Caco-2 (cell line): ENCODE results near the gene ZNF511. TPM values are rescaled to one million over a fixed set of nuclear protein-coding genes. Genes with fewer than 3 reads are reported as not detected.
"Not testable (repeated sequence)": the region's sequence is repeated elsewhere in the genome, so short reads cannot be mapped to it uniquely, and the experiment has no call there.

Experiments
- BruUV-seq: library from RNA; stranded (reverse); fragments of 400-500 nt; replicated peaks from 2 replicates; lab custom pipeline; 2021; lab: Mats Ljungman, UMichigan
- CTCF ChIA-PET: fragments of 300-600 bp; sonication (Branson Sonifier 250); formaldehyde crosslinking; loops from one replicate; lab custom pipeline; 2022; ENCODE audit warnings: antibody characterized with exemption; lab: Charles Lee
- POLR2A ChIA-PET: fragments of 300-600 bp; sonication (Branson Sonifier 250); formaldehyde crosslinking; loops from one replicate; lab custom pipeline; 2022; ENCODE audit warnings: antibody characterized with exemption; lab: Charles Lee
- DNase-seq, 2 experiments: peaks; one replicate each; pipeline versions ENCODE4 v3.0.0 to v3.0.0-alpha.2; 2020 to 2022
- H3K27me3 ChIP-seq: replicated peaks from 2 replicates; pipeline ENCODE4 v1.6.0; 2011; ENCODE audit warnings: low read length; ENCODE audit not compliant: control insufficient read depth, insufficient read depth
- H3K36me3 ChIP-seq: 2 replicates; pipeline ENCODE4 v1.5.1; 2011; ENCODE audit warnings: low read length; ENCODE audit not compliant: control insufficient read depth, insufficient read depth
- H3K4me1 ChIP-seq: fragments of 250-450 bp; sonication (Bioruptor Pico); 2 replicates; pipeline ENCODE4 v1.5.1; 2020; ENCODE audit warnings: mild to moderate bottlenecking
- H3K4me3 ChIP-seq: 2 replicates; pipeline ENCODE4 v1.5.1; 2011; ENCODE audit warnings: low read depth, mild to moderate bottlenecking, control low read depth, low read length
- H3K9me3 ChIP-seq: fragments of 250-450 bp; sonication (Bioruptor Pico); 2 replicates; pipeline ENCODE4 v1.5.1; 2020; ENCODE audit warnings: mild to moderate bottlenecking, moderate library complexity
- H3K27ac Mint-ChIP-seq: one replicate; pipeline ENCODE4 v1.8.0; 2022; ENCODE audit warnings: mixed read lengths; ENCODE audit not compliant: unreplicated experiment
- H3K27me3 Mint-ChIP-seq: one replicate; pipeline ENCODE4 v1.8.0; 2022; ENCODE audit warnings: mixed read lengths; ENCODE audit not compliant: insufficient read depth, unreplicated experiment
- H3K36me3 Mint-ChIP-seq: one replicate; pipeline ENCODE4 v1.8.0; 2022; ENCODE audit warnings: mild to moderate bottlenecking, mixed read lengths; ENCODE audit not compliant: insufficient read depth, unreplicated experiment
- H3K4me1 Mint-ChIP-seq: one replicate; pipeline ENCODE4 v1.8.0; 2022; ENCODE audit warnings: low read depth, mixed read lengths; ENCODE audit not compliant: unreplicated experiment
- H3K4me3 Mint-ChIP-seq: one replicate; pipeline ENCODE4 v1.8.0; 2022; ENCODE audit warnings: mild to moderate bottlenecking, moderate library complexity, mixed read lengths; ENCODE audit not compliant: unreplicated experiment
- H3K9me3 Mint-ChIP-seq: one replicate; pipeline ENCODE4 v1.8.0; 2022; ENCODE audit warnings: mixed read lengths; ENCODE audit not compliant: unreplicated experiment
- intact Hi-C: fragments of 100-400 bp; cut with micrococcal nuclease; formaldehyde crosslinking; loops from one replicate; pipeline ENCODE4 v1.10.0; 2022; ENCODE audit not compliant: unreplicated experiment
- total RNA-seq: library from RNA; stranded (reverse); gene quantifications from 2 replicates; pipeline ENCODE4 v1.2.3, GENCODE V29; 2022
- TF ChIP-seq, protein P1 (sequence below), 2 experiments: fragments of 200-600 bp in 1 of 2; IDR thresholded peaks; 1 replicate in 1 of 2; 2 replicates in 1 of 2; pipeline versions ENCODE4 v1.5.1 to v1.8.0; 2011 to 2022; ENCODE audit warnings: antibody characterized with exemption in 1 of 2, control low read depth in 1 of 2, inconsistent platforms in 1 of 2, low read depth in 1 of 2, low read length in 1 of 2, mild to moderate bottlenecking in 1 of 2, moderate library complexity in 1 of 2; ENCODE audit not compliant: insufficient read depth in 1 of 2, severe bottlenecking in 1 of 2, unreplicated experiment in 1 of 2

The ZNF511 gene
- total RNA-seq, 1 experiment from 2014 or later = 98.5 TPM

DNA sequence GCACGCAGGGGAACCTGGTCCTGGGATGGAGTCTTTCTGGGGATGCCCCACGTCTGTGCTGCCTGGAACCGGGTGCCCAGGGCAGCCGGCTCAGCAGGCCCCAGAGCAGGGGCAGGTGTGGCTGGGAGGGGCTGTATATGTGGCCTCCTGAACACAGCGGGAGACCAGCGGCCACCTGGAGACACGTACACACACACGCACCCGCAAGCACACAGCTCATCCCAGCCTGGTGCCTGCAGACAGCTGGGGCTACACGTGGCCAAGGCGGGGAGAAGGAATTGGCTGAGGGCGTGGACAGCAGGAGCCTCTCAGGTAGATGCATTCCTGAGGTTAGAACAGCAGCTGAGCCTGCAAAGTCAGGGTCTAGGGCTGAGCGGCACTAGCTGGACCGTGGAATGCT lies 46.0 kb upstream of the ZNF511 start:
- BruUV-seq = no TSS peak
- ChIA-PET POLR2A (interaction anchor here (0.7 kb wide), 1 partner anchor 17 kb away, joined by 3 read pairs; no protein-coding TSS in a partner anchor), CTCF (interaction anchor here (0.6 kb wide), 1 partner anchor 16 kb away, joined by 3 read pairs; no protein-coding TSS in a partner anchor)
- DNase-seq = no peak
- Histone ChIP-seq H3K4me3 (no peak overlapping the region), H3K27me3 (no peaks in the 10 kb centered on the region), H3K4me1 (peaks cover 21% of the 10 kb centered on the region), H3K9me3 (no peaks in the 10 kb centered on the region), H3K36me3 (no peaks in the 10 kb centered on the region)
- Mint-ChIP-seq H3K36me3 (peaks cover 11% of the 10 kb centered on the region), H3K4me3 (peak overlapping the region; percentile 64), H3K27ac (no peak overlapping the region), H3K4me1 (peaks cover 12% of the 10 kb centered on the region), H3K9me3 (no peaks in the 10 kb centered on the region), H3K27me3 (no peaks in the 10 kb centered on the region)
- TF ChIP-seq, protein P1, sequence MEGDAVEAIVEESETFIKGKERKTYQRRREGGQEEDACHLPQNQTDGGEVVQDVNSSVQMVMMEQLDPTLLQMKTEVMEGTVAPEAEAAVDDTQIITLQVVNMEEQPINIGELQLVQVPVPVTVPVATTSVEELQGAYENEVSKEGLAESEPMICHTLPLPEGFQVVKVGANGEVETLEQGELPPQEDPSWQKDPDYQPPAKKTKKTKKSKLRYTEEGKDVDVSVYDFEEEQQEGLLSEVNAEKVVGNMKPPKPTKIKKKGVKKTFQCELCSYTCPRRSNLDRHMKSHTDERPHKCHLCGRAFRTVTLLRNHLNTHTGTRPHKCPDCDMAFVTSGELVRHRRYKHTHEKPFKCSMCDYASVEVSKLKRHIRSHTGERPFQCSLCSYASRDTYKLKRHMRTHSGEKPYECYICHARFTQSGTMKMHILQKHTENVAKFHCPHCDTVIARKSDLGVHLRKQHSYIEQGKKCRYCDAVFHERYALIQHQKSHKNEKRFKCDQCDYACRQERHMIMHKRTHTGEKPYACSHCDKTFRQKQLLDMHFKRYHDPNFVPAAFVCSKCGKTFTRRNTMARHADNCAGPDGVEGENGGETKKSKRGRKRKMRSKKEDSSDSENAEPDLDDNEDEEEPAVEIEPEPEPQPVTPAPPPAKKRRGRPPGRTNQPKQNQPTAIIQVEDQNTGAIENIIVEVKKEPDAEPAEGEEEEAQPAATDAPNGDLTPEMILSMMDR (IDR thresholded peaks at IDR 0.05; ENCODE audit: insufficient read depth in 1 of 2, low read depth in 1 of 2, low read length in 1 of 2, severe bottlenecking in 1 of 2, unreplicated experiment in 1 of 2) = no peak
- intact Hi-C loops = loop anchor here (5.0 kb wide), 1 partner anchor 45 kb away; the partner anchor contains the start of genes TUBGCP2 and ZNF511

DNA sequence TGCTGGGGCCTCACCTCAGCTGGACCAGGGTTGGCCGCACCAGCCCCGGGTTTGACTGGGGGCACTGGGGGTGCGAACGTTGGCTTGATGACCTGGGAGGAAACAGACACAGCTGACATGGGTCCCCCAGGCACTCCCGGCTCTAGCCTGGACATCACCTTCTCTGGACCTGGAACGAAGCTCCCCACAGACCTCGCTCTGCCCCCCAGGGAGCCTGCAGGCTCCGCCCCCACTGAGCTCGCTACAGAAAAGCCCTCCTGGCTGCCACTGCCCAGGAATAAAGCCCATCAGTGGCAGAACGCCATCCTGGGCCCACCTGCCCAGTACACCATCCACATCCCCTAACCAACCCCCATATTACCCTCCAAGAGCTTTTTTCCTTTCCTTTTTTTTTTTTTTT lies 45.0 kb upstream of the ZNF511 start:
- H3K9me3 Mint-ChIP-seq = no peaks in the 10 kb centered on the region
- H3K4me3 ChIP-seq = no peak overlapping the region
- no peaks in the 10 kb centered on the region for H3K36me3 ChIP-seq
- no peak for DNase-seq
- no peaks in the 10 kb centered on the region for H3K27me3 ChIP-seq
- H3K4me1 Mint-ChIP-seq = peaks cover 11% of the 10 kb centered on the region
- ChIA-PET CTCF (interaction anchor here (0.7 kb wide), 1 partner anchor 261 kb away, joined by 3 read pairs; no protein-coding TSS in a partner anchor), POLR2A (no interaction called here)
- H3K36me3 Mint-ChIP-seq = peaks cover 11% of the 10 kb centered on the region
- H3K27ac Mint-ChIP-seq = no peak overlapping the region
- H3K4me3 Mint-ChIP-seq = no peak overlapping the region
- intact Hi-C loops = loop anchor here (5.0 kb wide), 1 partner anchor 44 kb away; the partner anchor contains the start of genes TUBGCP2 and ZNF511
- TF ChIP-seq, protein P1 (IDR thresholded peaks at IDR 0.05; ENCODE audit: insufficient read depth in 1 of 2, low read depth in 1 of 2, low read length in 1 of 2, severe bottlenecking in 1 of 2, unreplicated experiment in 1 of 2) = no peak
- no TSS peak for BruUV-seq
- peaks cover 18% of the 10 kb centered on the region for H3K4me1 ChIP-seq
- no peaks in the 10 kb centered on the region for H3K9me3 ChIP-seq
- H3K27me3 Mint-ChIP-seq = no peaks in the 10 kb centered on the region

DNA sequence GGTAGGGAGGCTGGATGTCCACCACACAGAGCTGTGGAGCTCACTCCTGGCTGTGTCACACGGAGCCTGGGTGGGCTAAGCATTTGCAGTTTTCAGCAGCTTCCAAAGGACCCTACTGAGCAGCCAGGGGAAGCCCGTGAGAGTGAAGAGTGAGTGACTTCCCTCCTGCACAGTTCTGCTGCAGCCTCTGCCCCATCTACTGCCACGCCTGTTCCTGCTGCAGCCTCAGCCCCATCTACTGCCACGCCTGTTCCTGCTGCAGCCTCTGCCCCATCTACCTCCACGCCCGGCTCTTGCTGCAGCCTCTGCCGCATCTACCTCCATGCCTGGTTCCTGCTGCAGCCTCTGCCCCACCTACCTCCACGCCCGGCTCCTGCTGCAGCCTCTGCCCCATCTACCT lies 44.3 kb upstream of the ZNF511 start:
- no peak overlapping the region for H3K4me3 Mint-ChIP-seq
- no peak for DNase-seq
- no peaks in the 10 kb centered on the region for H3K27me3 ChIP-seq
- no peaks in the 10 kb centered on the region for H3K9me3 ChIP-seq
- TF ChIP-seq, protein P1 (IDR thresholded peaks at IDR 0.05; ENCODE audit: insufficient read depth in 1 of 2, low read depth in 1 of 2, low read length in 1 of 2, severe bottlenecking in 1 of 2, unreplicated experiment in 1 of 2) = no peak
- BruUV-seq = no TSS peak
- H3K4me3 ChIP-seq = no peak overlapping the region
- no peaks in the 10 kb centered on the region for H3K36me3 ChIP-seq
- peaks cover 11% of the 10 kb centered on the region for H3K36me3 Mint-ChIP-seq
- intact Hi-C loops = loop anchor here (5.0 kb wide), 1 partner anchor 43 kb away; the partner anchor contains the start of genes TUBGCP2 and ZNF511
- peaks cover 5% of the 10 kb centered on the region for H3K4me1 Mint-ChIP-seq
- H3K27me3 Mint-ChIP-seq = no peaks in the 10 kb centered on the region
- POLR2A ChIA-PET = no interaction called here
- H3K27ac Mint-ChIP-seq = no peak overlapping the region
- CTCF ChIA-PET = interaction anchor here (0.7 kb wide), 1 partner anchor 262 kb away, joined by 3 read pairs; no protein-coding TSS in a partner anchor
- peaks cover 18% of the 10 kb centered on the region for H3K4me1 ChIP-seq
- no peaks in the 10 kb centered on the region for H3K9me3 Mint-ChIP-seq

- POLR2A ChIA-PET, DNase-seq, H3K27ac Mint-ChIP-seq, H3K36me3 ChIP-seq, H3K9me3 ChIP-seq, intact Hi-C loops, H3K9me3 Mint-ChIP-seq, H3K4me3 ChIP-seq, H3K27me3 Mint-ChIP-seq, H3K4me3 Mint-ChIP-seq, H3K27me3 ChIP-seq, BruUV-seq, H3K4me1 Mint-ChIP-seq, CTCF ChIA-PET: not testable (repeated sequence)
- H3K36me3 Mint-ChIP-seq = peaks cover 11% of the 10 kb centered on the region
- H3K4me1 ChIP-seq = peaks cover 18% of the 10 kb centered on the region
Measured at GRCh38 chr10:133265052-133265451, 43.7 kb upstream of the ZNF511 start.
